Measurements from ENCODE around the gene ZDHHC22. TPM values are rescaled to one million over a fixed set of nuclear protein-coding genes. Genes with fewer than 3 reads are reported as not detected.

The ZDHHC22 gene
- total RNA-seq, 1 donor from 2014 or later, result 0.09 TPM

GRCh38 chr14:77104393-77104792 lies 37.2 kb downstream of the ZDHHC22 start:
- no peak for DNase-seq (ENCODE audit: low spot score)

GRCh38 chr14:77103951-77104350 lies 37.6 kb downstream of the ZDHHC22 start:
- no peak for DNase-seq (ENCODE audit: low spot score)

- DNase-seq (ENCODE audit: low spot score), result no peak
These were observed 38.1 kb downstream of the ZDHHC22 start for GRCh38 chr14:77103475-77103874.

GRCh38 chr14:77102154-77102553 lies 39.4 kb downstream of the ZDHHC22 start:
- DNase-seq (ENCODE audit: low spot score), result no peak

- DNase-seq (ENCODE audit: low spot score), result no peak
These were observed 40.6 kb downstream of the ZDHHC22 start for GRCh38 chr14:77100961-77101360.

- DNase-seq (ENCODE audit: low spot score), result peak; percentile 23
These were observed 42.0 kb downstream of the ZDHHC22 start for GRCh38 chr14:77099425-77100167.

GRCh38 chr14:77098529-77099353 lies 42.9 kb downstream of the ZDHHC22 start:
- DNase-seq (ENCODE audit: low spot score), result peak; percentile 42

- peak; percentile 99 for DNase-seq (ENCODE audit: low spot score)
These were observed 43.7 kb downstream of the ZDHHC22 start, which contains the start of gene CIPC for GRCh38 chr14:77097700-77098528. Gene CIPC, plus strand, starts transcription at chr14:77098258. Its CDS starts 7,451 bp downstream, at chr14:77105709.

- no peak for DNase-seq (ENCODE audit: low spot score)
These were observed 44.4 kb downstream of the ZDHHC22 start for GRCh38 chr14:77097006-77097699.

GRCh38 chr14:77094672-77095284 lies 46.8 kb downstream of the ZDHHC22 start:
- DNase-seq (ENCODE audit: low spot score), result peak; percentile 83

- DNase-seq (ENCODE audit: low spot score), result no peak
These were observed 48.9 kb downstream of the ZDHHC22 start for GRCh38 chr14:77092676-77093075.

GRCh38 chr14:77091518-77091917 lies 50.1 kb downstream of the ZDHHC22 start:
- DNase-seq (ENCODE audit: low spot score), result no peak

GRCh38 chr14:77088645-77089044 lies 52.9 kb downstream of the ZDHHC22 start:
- no peak for DNase-seq (ENCODE audit: low spot score)

GRCh38 chr14:77088219-77088618 lies 53.4 kb downstream of the ZDHHC22 start:
- DNase-seq (ENCODE audit: low spot score), result peak; percentile 84

- DNase-seq (ENCODE audit: low spot score), result no peak
These were observed 54.0 kb downstream of the ZDHHC22 start for GRCh38 chr14:77087631-77088030.

GRCh38 chr14:77086951-77087350 lies 54.6 kb downstream of the ZDHHC22 start:
- no peak for DNase-seq (ENCODE audit: low spot score)

GRCh38 chr14:77086017-77086727 lies 55.4 kb downstream of the ZDHHC22 start:
- no peak for DNase-seq (ENCODE audit: low spot score)

GRCh38 chr14:77085538-77085937 lies 56.1 kb downstream of the ZDHHC22 start:
- DNase-seq (ENCODE audit: low spot score), result no peak

- DNase-seq (ENCODE audit: low spot score), result no peak
These were observed 56.6 kb downstream of the ZDHHC22 start for GRCh38 chr14:77084985-77085384.

GRCh38 chr14:77083082-77083481 lies 58.5 kb downstream of the ZDHHC22 start:
- no peak for DNase-seq (ENCODE audit: low spot score)
